Testis (tissue), 2 donors: Measurements from ENCODE around the gene ITCH.

ENCODE experiments used
- CTCF ChIP-seq, 3 experiments: fragments of 450-650 bp in 2 of 3; fragments of 200-600 bp in 1 of 3; sonication (generic) in 1 of 3; IDR thresholded peaks; one replicate each; pipeline ENCODE4 v1.5.1; 2016 to 2019; ENCODE audit warnings: antibody characterized with exemption in 3 of 3, mild to moderate bottlenecking in 2 of 3, moderate library complexity in 1 of 3
- POLR2A ChIP-seq: fragments of 450-650 bp; IDR thresholded peaks from one replicate; pipeline ENCODE4 v1.6.1; 2017; ENCODE audit warnings: antibody characterized with exemption, mild to moderate bottlenecking, moderate library complexity

- TF ChIP-seq CTCF (IDR thresholded peaks at IDR 0.05) (no peak), POLR2A (no peak)
Measured at GRCh38 chr20:34388000-34388399, 24.9 kb downstream of the ITCH start.
